ENCODE results near the gene APOBEC3A.

DNA sequence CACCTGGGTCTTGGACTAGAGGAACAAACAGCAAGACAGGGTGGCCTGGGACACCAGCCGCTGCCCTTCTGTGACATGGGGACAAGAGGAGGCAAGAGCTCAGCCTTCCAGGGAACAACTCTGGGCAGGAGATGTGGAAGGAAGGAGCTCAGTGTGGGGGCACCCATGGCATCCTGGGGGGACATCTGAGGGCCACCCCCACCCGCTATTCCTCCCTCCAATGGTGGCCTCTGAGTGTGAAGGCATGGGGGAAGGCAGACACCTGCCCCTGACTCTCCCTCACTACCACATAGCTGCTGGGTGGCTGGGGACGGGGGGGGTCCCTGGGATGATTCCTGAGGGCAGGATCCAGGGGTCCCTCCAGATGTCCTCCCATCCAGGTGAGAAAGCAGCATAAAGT lies 29.2 kb downstream of the APOBEC3A start:
- TF ChIP-seq, protein P1, sequence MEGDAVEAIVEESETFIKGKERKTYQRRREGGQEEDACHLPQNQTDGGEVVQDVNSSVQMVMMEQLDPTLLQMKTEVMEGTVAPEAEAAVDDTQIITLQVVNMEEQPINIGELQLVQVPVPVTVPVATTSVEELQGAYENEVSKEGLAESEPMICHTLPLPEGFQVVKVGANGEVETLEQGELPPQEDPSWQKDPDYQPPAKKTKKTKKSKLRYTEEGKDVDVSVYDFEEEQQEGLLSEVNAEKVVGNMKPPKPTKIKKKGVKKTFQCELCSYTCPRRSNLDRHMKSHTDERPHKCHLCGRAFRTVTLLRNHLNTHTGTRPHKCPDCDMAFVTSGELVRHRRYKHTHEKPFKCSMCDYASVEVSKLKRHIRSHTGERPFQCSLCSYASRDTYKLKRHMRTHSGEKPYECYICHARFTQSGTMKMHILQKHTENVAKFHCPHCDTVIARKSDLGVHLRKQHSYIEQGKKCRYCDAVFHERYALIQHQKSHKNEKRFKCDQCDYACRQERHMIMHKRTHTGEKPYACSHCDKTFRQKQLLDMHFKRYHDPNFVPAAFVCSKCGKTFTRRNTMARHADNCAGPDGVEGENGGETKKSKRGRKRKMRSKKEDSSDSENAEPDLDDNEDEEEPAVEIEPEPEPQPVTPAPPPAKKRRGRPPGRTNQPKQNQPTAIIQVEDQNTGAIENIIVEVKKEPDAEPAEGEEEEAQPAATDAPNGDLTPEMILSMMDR (IDR thresholded peaks at IDR 0.05), result no peak
- no peak for TF ChIP-seq POLR2A (IDR thresholded peaks at IDR 0.05)

Measured in thyroid gland (tissue), 4 donors.